Colonic mucosa (tissue), 4 donors: ENCODE results near the gene RDM1. TPM values are rescaled to one million over a fixed set of nuclear protein-coding genes. Genes with fewer than 3 reads are reported as not detected.

Experiments used
- DNase-seq: peaks from one replicate; pipeline ENCODE4 v3.0.0-alpha.2; 2020
- H3K27ac ChIP-seq: fragments of 200-600 bp; one replicate; pipeline ENCODE4 v1.8.0; 2021
- H3K27me3 ChIP-seq: fragments of 200-600 bp; one replicate; pipeline ENCODE4 v1.8.0; 2021
- H3K36me3 ChIP-seq: fragments of 200-600 bp; one replicate; pipeline ENCODE4 v1.8.0; 2021
- H3K4me1 ChIP-seq: fragments of 200-600 bp; one replicate; pipeline ENCODE4 v1.8.0; 2021; ENCODE audit warnings: mild to moderate bottlenecking
- H3K4me3 ChIP-seq: fragments of 200-600 bp; one replicate; pipeline ENCODE4 v1.8.0; 2021
- H3K9ac ChIP-seq, 2 donors: one replicate each; pipeline ENCODE4 v1.7.0; 2013; ENCODE audit warnings: control low read depth in 2 of 2, low read depth in 2 of 2, low read length in 2 of 2
- H3K9me3 ChIP-seq: fragments of 200-600 bp; one replicate; pipeline ENCODE4 v1.8.0; 2021
- intact Hi-C: fragments of 100-400 bp; cut with DNase I; formaldehyde crosslinking; loops from one replicate; pipeline ENCODE4 v1.14.1; 2022
- total RNA-seq, 2 donors: library from RNA; stranded (reverse); fragmentation: NEBNext Ultra II Directional in 1 of 2; extraction: Animal tissue kit (Norgen Biotek cat#: 25700) in 1 of 2; gene quantifications; one replicate each; pipeline ENCODE4 v1.2.1, GENCODE V29; 2021
- TF ChIP-seq, protein P1 (sequence below): fragments of 200-600 bp; IDR thresholded peaks from one replicate; pipeline ENCODE4 v1.8.0; 2022; ENCODE audit warnings: antibody characterized with exemption, mild to moderate bottlenecking
- donor health status: healthy.
- donor health status: DM: no; HTN: no; CAD: no.
- donor health status: DM: no; HTN: no; CAD: no.

Gene RDM1
- total RNA-seq, 2 donors from 2014 or later = 0.66 to 7.8 TPM

- no peak for DNase-seq
- H3K9me3 ChIP-seq = no peaks in the 10 kb centered on the region
- H3K9ac ChIP-seq = no peak overlapping the region
- H3K27me3 ChIP-seq = no peaks in the 10 kb centered on the region
- no peak overlapping the region for H3K4me3 ChIP-seq
- TF ChIP-seq, protein P1, sequence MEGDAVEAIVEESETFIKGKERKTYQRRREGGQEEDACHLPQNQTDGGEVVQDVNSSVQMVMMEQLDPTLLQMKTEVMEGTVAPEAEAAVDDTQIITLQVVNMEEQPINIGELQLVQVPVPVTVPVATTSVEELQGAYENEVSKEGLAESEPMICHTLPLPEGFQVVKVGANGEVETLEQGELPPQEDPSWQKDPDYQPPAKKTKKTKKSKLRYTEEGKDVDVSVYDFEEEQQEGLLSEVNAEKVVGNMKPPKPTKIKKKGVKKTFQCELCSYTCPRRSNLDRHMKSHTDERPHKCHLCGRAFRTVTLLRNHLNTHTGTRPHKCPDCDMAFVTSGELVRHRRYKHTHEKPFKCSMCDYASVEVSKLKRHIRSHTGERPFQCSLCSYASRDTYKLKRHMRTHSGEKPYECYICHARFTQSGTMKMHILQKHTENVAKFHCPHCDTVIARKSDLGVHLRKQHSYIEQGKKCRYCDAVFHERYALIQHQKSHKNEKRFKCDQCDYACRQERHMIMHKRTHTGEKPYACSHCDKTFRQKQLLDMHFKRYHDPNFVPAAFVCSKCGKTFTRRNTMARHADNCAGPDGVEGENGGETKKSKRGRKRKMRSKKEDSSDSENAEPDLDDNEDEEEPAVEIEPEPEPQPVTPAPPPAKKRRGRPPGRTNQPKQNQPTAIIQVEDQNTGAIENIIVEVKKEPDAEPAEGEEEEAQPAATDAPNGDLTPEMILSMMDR = no peak
- intact Hi-C loops = no loop called here
- no peak overlapping the region for H3K27ac ChIP-seq
- no peaks in the 10 kb centered on the region for H3K36me3 ChIP-seq
- H3K4me1 ChIP-seq = no peaks in the 10 kb centered on the region
Measured at GRCh38 chr17:35892091-35893035, 38.2 kb downstream of the RDM1 start.

DNA sequence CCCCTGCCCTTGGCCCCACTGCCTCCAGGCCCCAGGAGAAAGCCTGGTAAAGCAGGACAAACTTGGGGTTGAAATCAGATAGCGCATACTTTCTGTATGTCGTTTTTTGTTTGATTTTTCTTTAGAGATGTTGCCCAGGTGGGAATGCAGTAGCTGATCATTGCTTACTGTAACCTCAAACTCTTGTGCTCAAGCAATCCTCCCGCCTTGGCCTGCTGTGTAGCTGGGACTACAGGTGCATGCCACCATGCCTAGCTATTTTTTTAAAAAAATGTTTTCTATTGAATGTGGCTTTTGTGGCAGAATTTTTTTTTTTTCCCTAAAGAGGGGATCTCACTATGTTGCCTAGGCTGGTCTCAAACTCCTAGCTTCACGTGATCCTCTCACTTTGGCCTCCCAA, 39.3 kb downstream of the RDM1 start:
- no peak overlapping the region for H3K9ac ChIP-seq
- H3K27ac ChIP-seq = no peak overlapping the region
- no peak for DNase-seq
- H3K9me3 ChIP-seq = no peaks in the 10 kb centered on the region
- H3K4me3 ChIP-seq = no peak overlapping the region
- no peaks in the 10 kb centered on the region for H3K4me1 ChIP-seq
- intact Hi-C loops = no loop called here
- no peaks in the 10 kb centered on the region for H3K36me3 ChIP-seq
- no peaks in the 10 kb centered on the region for H3K27me3 ChIP-seq
- TF ChIP-seq, protein P1 = no peak

DNA sequence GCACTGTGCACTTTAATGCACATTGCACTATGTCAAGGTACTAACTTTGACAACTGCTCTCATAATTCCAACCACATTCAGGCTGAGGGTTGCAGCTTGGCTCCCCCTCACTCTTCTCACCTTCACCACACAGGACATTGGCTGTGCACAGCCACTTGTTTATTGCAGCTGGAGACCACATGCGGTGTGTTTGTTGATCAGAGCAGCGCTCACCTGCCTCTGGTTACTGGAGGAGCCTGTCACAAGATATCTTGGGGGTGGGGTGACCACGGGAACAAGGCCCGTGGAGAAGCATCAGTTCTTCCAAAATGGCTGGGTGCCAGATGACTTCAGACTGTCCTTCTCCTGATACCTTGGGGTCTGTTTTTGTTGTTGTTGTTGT, 39.8 kb downstream of the RDM1 start:
- Histone ChIP-seq H3K4me3 (no peak overlapping the region), H3K27me3 (no peaks in the 10 kb centered on the region), H3K27ac (no peak overlapping the region), H3K9me3 (no peaks in the 10 kb centered on the region), H3K36me3 (no peaks in the 10 kb centered on the region), H3K4me1 (no peaks in the 10 kb centered on the region), H3K9ac (no peak overlapping the region)
- intact Hi-C loops = no loop called here
- TF ChIP-seq, protein P1 = no peak
- peak; percentile 34 for DNase-seq

DNA sequence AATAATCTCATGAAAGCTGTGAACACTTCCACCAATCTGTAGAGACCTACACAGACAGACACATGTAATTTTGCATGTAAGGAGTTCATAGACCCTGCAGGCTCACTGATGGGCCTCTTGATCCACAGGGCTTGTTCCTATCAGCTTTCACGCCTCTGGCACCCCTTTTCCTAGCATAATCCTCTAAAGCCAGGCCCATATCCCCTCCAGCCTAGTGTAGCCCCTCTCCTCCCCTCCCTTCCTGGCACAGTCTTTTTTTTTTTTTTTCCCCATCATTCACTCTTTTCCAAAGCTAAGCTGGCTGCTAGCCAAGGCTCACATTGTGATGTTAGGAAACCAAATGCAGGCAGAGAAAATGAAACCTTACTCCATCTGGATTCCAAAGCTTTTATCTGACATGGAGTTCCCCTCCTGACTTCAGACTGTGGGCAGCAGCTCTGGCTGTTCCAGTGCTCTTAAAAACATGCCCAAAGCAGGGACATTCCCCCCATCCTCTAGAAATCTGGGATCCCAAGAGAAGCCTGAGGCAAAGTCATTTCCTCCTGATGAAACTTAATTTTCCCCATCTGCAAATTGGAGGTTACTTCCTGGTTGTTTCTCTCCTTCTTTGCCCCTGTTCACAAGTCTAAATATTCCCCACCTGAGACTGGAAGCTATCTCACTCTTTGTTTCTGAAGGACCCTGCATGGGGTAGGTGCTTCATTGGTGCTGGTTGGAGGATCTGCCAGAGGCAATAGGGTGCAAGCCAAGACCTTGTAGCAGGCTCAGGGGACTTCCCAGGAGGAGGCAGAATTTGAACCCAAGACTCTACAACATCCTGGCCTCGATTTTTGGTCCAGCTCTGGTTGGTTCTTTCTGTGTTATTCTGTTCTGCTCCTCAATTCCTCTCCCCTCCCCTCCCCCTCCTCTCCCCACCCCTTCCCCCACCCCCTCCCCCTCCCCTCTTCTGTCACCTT, 40.5 kb downstream of the RDM1 start:
- H3K27me3 ChIP-seq = no peaks in the 10 kb centered on the region
- intact Hi-C loops = no loop called here
- TF ChIP-seq, protein P1 = no peak
- H3K36me3 ChIP-seq = no peaks in the 10 kb centered on the region
- no peaks in the 10 kb centered on the region for H3K4me1 ChIP-seq
- DNase-seq = no peak
- no peak overlapping the region for H3K4me3 ChIP-seq
- no peaks in the 10 kb centered on the region for H3K9me3 ChIP-seq
- H3K9ac ChIP-seq = no peak overlapping the region
- H3K27ac ChIP-seq = no peak overlapping the region

DNA sequence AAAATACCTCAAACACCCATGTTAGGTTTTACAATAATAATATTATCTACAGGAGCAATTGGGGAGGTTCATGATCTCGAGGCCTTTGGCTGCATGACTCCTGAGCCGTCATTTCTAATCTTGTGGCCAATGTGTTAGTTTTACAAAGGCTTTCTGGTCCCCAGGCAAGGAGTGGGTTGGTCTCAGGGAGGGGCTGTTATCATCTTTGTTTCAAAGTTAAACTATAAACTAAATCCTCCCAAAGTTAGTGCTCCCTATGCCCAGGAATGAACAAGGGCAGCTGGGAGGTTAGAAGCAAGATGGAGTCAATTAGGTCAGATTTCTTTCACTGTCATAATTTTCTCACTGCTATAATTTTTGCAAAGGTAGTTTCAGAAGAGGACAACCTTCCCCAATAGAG, 41.3 kb downstream of the RDM1 start:
- Histone ChIP-seq H3K27me3 (no peaks in the 10 kb centered on the region), H3K9ac (no peak overlapping the region), H3K4me1 (no peaks in the 10 kb centered on the region), H3K36me3 (no peaks in the 10 kb centered on the region), H3K9me3 (no peaks in the 10 kb centered on the region), H3K27ac (no peak overlapping the region), H3K4me3 (no peak overlapping the region)
- DNase-seq = no peak
- intact Hi-C loops = no loop called here
- TF ChIP-seq, protein P1 = no peak
